KMS-11 (cell line): ENCODE measurements around the gene DDX54.
"Not testable (repeated sequence)": the region's sequence is repeated elsewhere in the genome, so short reads cannot be mapped to it uniquely, and the experiment has no call there.

Experiments used
- H2AFZ ChIP-seq: fragments of 200-600 bp; sonication (generic); 2 replicates; pipeline ENCODE4 v1.6.1; 2016; ENCODE audit warnings: antibody characterized with exemption, mixed run types, low read depth
- H3K27ac ChIP-seq: fragments of 200-600 bp; sonication (generic); 2 replicates; pipeline ENCODE4 v1.6.1; 2016; ENCODE audit warnings: mild to moderate bottlenecking, mixed run types
- H3K27me3 ChIP-seq: fragments of 200-600 bp; sonication (generic); 2 replicates; pipeline ENCODE4 v1.6.1; 2017; ENCODE audit warnings: mild to moderate bottlenecking, low read depth, mixed run types, moderate library complexity; ENCODE audit not compliant: insufficient read depth
- H3K36me3 ChIP-seq: fragments of 200-600 bp; sonication (generic); 2 replicates; pipeline ENCODE4 v1.6.1; 2017; ENCODE audit warnings: mild to moderate bottlenecking, mixed run types; ENCODE audit not compliant: insufficient read depth
- H3K4me1 ChIP-seq: fragments of 200-600 bp; sonication (generic); 2 replicates; pipeline ENCODE4 v1.6.1; 2016; ENCODE audit warnings: mild to moderate bottlenecking, low read depth, mixed run types; ENCODE audit not compliant: poor library complexity, severe bottlenecking
- H3K4me2 ChIP-seq: fragments of 200-600 bp; sonication (generic); 2 replicates; pipeline ENCODE4 v1.7.0; 2016; ENCODE audit warnings: mild to moderate bottlenecking, mixed run types
- H3K4me3 ChIP-seq: fragments of 200-600 bp; sonication (generic); IDR thresholded peaks from 2 replicates; pipeline ENCODE4 v1.6.1; 2017; ENCODE audit warnings: low read depth, low read length, mixed read lengths; ENCODE audit not compliant: insufficient read depth
- H3K79me2 ChIP-seq: fragments of 200-600 bp; sonication (generic); 2 replicates; pipeline ENCODE4 v1.6.1; 2016; ENCODE audit warnings: low read depth, mixed run types; ENCODE audit not compliant: insufficient read depth
- H3K9ac ChIP-seq: fragments of 200-600 bp; sonication (generic); 2 replicates; pipeline ENCODE4 v1.6.1; 2016; ENCODE audit warnings: mild to moderate bottlenecking, mixed run types
- H4K20me1 ChIP-seq: fragments of 200-600 bp; sonication (generic); 2 replicates; pipeline ENCODE4 v1.6.1; 2016; ENCODE audit warnings: mild to moderate bottlenecking, mixed run types; ENCODE audit not compliant: insufficient read depth
- TF ChIP-seq, protein P1 (sequence below): fragments of 200-600 bp; sonication (generic); conservative IDR thresholded peaks from 2 replicates; pipeline ENCODE4 v1.6.1; 2017; ENCODE audit warnings: low read depth, mild to moderate bottlenecking, antibody characterized with exemption, low read length, moderate library complexity, mixed read lengths

DDX54 gene

DNA sequence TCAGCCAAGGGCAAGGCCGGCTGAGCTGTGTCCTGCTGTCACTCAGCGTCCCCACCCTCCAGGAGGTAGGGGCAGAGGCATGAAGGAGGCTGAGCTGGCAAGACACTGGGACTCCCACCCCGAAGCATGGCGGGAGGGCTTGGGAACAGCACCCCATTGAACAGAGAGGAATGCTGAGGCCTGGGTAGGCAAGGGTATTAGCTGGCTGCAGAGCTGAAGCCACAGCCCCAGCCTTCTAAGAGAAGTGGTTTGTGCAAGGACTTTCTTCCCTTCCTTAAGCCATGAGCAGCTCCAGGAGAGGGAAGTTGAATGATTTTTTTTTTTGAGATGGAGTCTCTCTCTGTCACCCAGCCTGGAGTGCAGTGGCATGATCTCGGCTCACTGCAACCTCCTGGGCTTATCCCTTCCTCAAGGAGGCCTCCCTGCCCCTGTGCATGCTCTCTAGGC, 42.4 kb downstream of the DDX54 start:
- H3K4me3 ChIP-seq: no peak overlapping the region
- H3K9ac ChIP-seq: no peak overlapping the region
- H3K4me1 ChIP-seq: peaks cover 7% of the 10 kb centered on the region
- H2AFZ ChIP-seq: no peak overlapping the region
- H3K27ac ChIP-seq: no peak overlapping the region
- H3K4me2 ChIP-seq: no peak overlapping the region
- no peaks in the 10 kb centered on the region for H3K36me3 ChIP-seq
- H3K27me3 ChIP-seq: no peaks in the 10 kb centered on the region
- H3K79me2 ChIP-seq: no peaks in the 10 kb centered on the region
- no peaks in the 10 kb centered on the region for H4K20me1 ChIP-seq
- TF ChIP-seq, protein P1, sequence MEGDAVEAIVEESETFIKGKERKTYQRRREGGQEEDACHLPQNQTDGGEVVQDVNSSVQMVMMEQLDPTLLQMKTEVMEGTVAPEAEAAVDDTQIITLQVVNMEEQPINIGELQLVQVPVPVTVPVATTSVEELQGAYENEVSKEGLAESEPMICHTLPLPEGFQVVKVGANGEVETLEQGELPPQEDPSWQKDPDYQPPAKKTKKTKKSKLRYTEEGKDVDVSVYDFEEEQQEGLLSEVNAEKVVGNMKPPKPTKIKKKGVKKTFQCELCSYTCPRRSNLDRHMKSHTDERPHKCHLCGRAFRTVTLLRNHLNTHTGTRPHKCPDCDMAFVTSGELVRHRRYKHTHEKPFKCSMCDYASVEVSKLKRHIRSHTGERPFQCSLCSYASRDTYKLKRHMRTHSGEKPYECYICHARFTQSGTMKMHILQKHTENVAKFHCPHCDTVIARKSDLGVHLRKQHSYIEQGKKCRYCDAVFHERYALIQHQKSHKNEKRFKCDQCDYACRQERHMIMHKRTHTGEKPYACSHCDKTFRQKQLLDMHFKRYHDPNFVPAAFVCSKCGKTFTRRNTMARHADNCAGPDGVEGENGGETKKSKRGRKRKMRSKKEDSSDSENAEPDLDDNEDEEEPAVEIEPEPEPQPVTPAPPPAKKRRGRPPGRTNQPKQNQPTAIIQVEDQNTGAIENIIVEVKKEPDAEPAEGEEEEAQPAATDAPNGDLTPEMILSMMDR: no peak

DNA sequence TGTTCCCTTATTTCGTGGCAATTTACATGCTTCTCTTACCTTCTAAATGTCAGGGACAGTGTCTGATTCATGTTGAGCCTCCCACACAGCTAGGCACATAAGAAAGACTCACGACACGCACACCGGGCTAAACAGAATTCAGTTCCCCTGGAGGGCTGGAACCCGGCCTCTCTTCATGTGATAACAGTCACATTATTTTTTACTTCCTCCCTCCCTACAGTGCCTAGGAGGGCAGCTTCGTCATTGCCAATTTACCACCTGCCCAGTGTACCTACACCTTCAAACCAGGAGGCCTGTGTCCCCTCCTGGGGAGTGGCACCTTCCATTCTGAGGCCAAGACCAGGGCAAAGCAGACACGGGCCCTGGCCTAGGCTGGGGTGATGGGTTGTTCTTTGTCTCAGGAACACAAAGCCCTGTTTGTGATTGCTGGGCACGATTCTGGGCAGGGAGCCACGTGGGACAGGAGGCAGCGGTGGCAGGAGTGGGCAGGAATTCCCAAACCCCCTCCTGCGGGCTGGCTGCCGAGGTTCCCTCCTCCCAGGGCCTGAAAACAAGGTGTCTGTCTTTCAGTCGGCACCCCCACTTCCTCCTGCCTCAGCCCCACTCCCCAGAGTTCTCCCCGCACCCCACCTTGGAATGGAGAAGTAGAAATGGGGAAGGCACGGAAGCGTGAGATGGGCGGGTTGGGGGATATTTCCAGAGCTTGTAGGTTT, 42.9 kb downstream of the DDX54 start:
- Histone ChIP-seq H3K4me3 (no peak overlapping the region), H3K4me2 (no peak overlapping the region), H3K79me2 (no peaks in the 10 kb centered on the region), H3K9ac (no peak overlapping the region), H3K36me3 (no peaks in the 10 kb centered on the region), H3K27ac (no peak overlapping the region), H3K4me1 (peaks cover 9% of the 10 kb centered on the region), H2AFZ (no peak overlapping the region), H3K27me3 (no peaks in the 10 kb centered on the region), H4K20me1 (no peaks in the 10 kb centered on the region)
- TF ChIP-seq, protein P1: no peak

GRCh38 chr12:113141716-113142115, 43.6 kb downstream of the DDX54 start:
- not testable (repeated sequence) for H3K27ac ChIP-seq, H3K27me3 ChIP-seq, H3K4me1 ChIP-seq, H4K20me1 ChIP-seq, H3K9ac ChIP-seq, H3K4me2 ChIP-seq, H2AFZ ChIP-seq, H3K4me3 ChIP-seq, H3K79me2 ChIP-seq, H3K36me3 ChIP-seq

DNA sequence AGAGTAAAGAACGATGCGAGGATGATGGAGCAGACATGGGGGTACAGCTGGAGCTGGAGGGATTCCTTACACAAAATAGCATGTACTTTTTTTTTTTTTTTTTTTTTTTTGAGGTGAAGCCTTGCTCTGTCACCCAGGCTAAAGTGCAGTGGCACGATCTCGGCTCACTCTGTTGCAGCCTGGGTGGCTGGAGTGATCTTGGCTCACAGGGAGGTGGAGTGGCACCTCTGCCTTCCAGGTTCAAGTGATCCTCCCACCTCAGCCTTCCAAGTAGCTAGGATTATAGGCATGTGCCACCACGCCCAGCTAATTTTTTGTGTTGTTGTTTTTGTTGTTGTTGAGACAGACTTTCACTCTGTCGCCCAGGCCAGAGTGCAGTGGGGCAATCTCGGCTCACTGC, 44.6 kb downstream of the DDX54 start:
- Histone ChIP-seq H3K36me3 (no peaks in the 10 kb centered on the region), H3K4me3 (no peak overlapping the region), H3K79me2 (no peaks in the 10 kb centered on the region), H2AFZ (no peak overlapping the region), H3K27me3 (no peaks in the 10 kb centered on the region), H3K9ac (no peak overlapping the region), H3K4me2 (no peak overlapping the region), H4K20me1 (no peaks in the 10 kb centered on the region), H3K4me1 (peaks cover 9% of the 10 kb centered on the region), H3K27ac (no peak overlapping the region)
- TF ChIP-seq, protein P1: no peak

- no peaks in the 10 kb centered on the region for H3K79me2 ChIP-seq
- no peak overlapping the region for H3K4me3 ChIP-seq
- H2AFZ ChIP-seq: no peak overlapping the region
- TF ChIP-seq, protein P1: no peak
- no peaks in the 10 kb centered on the region for H3K36me3 ChIP-seq
- peaks cover 14% of the 10 kb centered on the region for H3K4me1 ChIP-seq
- no peaks in the 10 kb centered on the region for H4K20me1 ChIP-seq
- H3K9ac ChIP-seq: no peak overlapping the region
- H3K27me3 ChIP-seq: no peaks in the 10 kb centered on the region
- no peak overlapping the region for H3K4me2 ChIP-seq
- no peak overlapping the region for H3K27ac ChIP-seq
Measured at GRCh38 chr12:113138826-113139225, 46.5 kb downstream of the DDX54 start.
